ENCODE measurements around the gene NAP1L4.

GRCh38 chr11:2992997-2993325 lies 832 bp upstream of the NAP1L4 start:
- TF ChIP-seq CTCF (IDR thresholded peaks at IDR 0.05; ENCODE audit: low read length) = no peak
- TF ChIP-seq EZH2 (IDR thresholded peaks at IDR 0.05; ENCODE audit: borderline replicate concordance, low read length) = no peak

All from OCI-LY1 (cell line).